ENCODE data around the gene FOXN3.

FOXN3 gene

GRCh38 chr14:89455412-89455811 lies 38.4 kb upstream of the FOXN3 start:
- peak overlapping the region; percentile 28 for H3K56ac ChIP-seq (ENCODE audit: low read length)
- no peaks in the 10 kb centered on the region for H3K79me2 ChIP-seq (ENCODE audit: control insufficient read depth, insufficient read depth, low read length)
- no peak overlapping the region for H2BK5ac ChIP-seq (ENCODE audit: low read length)
- no peak overlapping the region for H3K4me2 ChIP-seq (ENCODE audit: low read length)
- H3K4me3 ChIP-seq (ENCODE audit: low read length), result no peak overlapping the region
- no peak overlapping the region for H3K27ac ChIP-seq (ENCODE audit: low read depth, low read length)
- H2BK15ac ChIP-seq (replicated peaks; ENCODE audit: low read depth), result no peak overlapping the region
- no peak overlapping the region for H4K5ac ChIP-seq (ENCODE audit: low read length)
- H4K8ac ChIP-seq (ENCODE audit: low read depth, low read length), result no peak overlapping the region
- no peak overlapping the region for H2BK120ac ChIP-seq (ENCODE audit: low read depth, low read length)
- H3K4me1 ChIP-seq (ENCODE audit: control insufficient read depth, low read depth, low read length), result peaks cover 14% of the 10 kb centered on the region
- H3K18ac ChIP-seq (ENCODE audit: low read length), result no peak overlapping the region
- no peaks in the 10 kb centered on the region for H3K79me1 ChIP-seq (ENCODE audit: low read length)
- no peak for DNase-seq
- no peak overlapping the region for H3K9ac ChIP-seq (ENCODE audit: low read length)
- H3K36me3 ChIP-seq (ENCODE audit: control insufficient read depth, insufficient read depth, low read length), result no peaks in the 10 kb centered on the region
- H3K27me3 ChIP-seq (ENCODE audit: insufficient read depth, low read length, poor library complexity), result no peaks in the 10 kb centered on the region
- H3K4ac ChIP-seq (ENCODE audit: low read depth, low read length), result no peak overlapping the region
- no CpG with 5 or more reads among the region's 9 CpGs for WGBS (ENCODE audit: extremely low coverage, insufficient coverage, low lambda C conversion rate)
- H2AK5ac ChIP-seq (ENCODE audit: low read length), result peak overlapping the region; percentile 29
- H3K23ac ChIP-seq (ENCODE audit: low read length), result no peak overlapping the region

- H3K9ac ChIP-seq (ENCODE audit: low read length), result no peak overlapping the region
- DNase-seq, result no peak
- H3K27me3 ChIP-seq (ENCODE audit: insufficient read depth, low read length, poor library complexity), result no peaks in the 10 kb centered on the region
- H2BK5ac ChIP-seq (ENCODE audit: low read length), result no peak overlapping the region
- no peak overlapping the region for H3K4me2 ChIP-seq (ENCODE audit: low read length)
- H3K4me1 ChIP-seq (ENCODE audit: control insufficient read depth, low read depth, low read length), result peaks cover 13% of the 10 kb centered on the region
- H3K79me1 ChIP-seq (ENCODE audit: low read length), result no peaks in the 10 kb centered on the region
- no peak overlapping the region for H3K4ac ChIP-seq (ENCODE audit: low read depth, low read length)
- H2BK15ac ChIP-seq (replicated peaks; ENCODE audit: low read depth), result no peak overlapping the region
- no peak overlapping the region for H4K5ac ChIP-seq (ENCODE audit: low read length)
- no peak overlapping the region for H3K27ac ChIP-seq (ENCODE audit: low read depth, low read length)
- no peaks in the 10 kb centered on the region for H3K36me3 ChIP-seq (ENCODE audit: control insufficient read depth, insufficient read depth, low read length)
- no peak overlapping the region for H3K18ac ChIP-seq (ENCODE audit: low read length)
- H3K79me2 ChIP-seq (ENCODE audit: control insufficient read depth, insufficient read depth, low read length), result no peaks in the 10 kb centered on the region
- H2BK120ac ChIP-seq (ENCODE audit: low read depth, low read length), result no peak overlapping the region
- no CpG with 5 or more reads among the region's 10 CpGs for WGBS (ENCODE audit: extremely low coverage, insufficient coverage, low lambda C conversion rate)
- peak overlapping the region; percentile 28 for H3K56ac ChIP-seq (ENCODE audit: low read length)
- no peak overlapping the region for H4K8ac ChIP-seq (ENCODE audit: low read depth, low read length)
- H3K23ac ChIP-seq (ENCODE audit: low read length), result no peak overlapping the region
- peak overlapping the region; percentile 29 for H2AK5ac ChIP-seq (ENCODE audit: low read length)
- H3K4me3 ChIP-seq (ENCODE audit: low read length), result no peak overlapping the region
Measured at GRCh38 chr14:89454996-89455395, 38.0 kb upstream of the FOXN3 start.

- Histone ChIP-seq H2AK5ac (ENCODE audit: low read length) (no peak overlapping the region), H3K79me1 (ENCODE audit: low read length) (no peaks in the 10 kb centered on the region), H3K4me2 (ENCODE audit: low read length) (no peak overlapping the region), H3K4me3 (ENCODE audit: low read length) (no peak overlapping the region), H3K56ac (ENCODE audit: low read length) (no peak overlapping the region), H3K9ac (ENCODE audit: low read length) (no peak overlapping the region), H3K18ac (ENCODE audit: low read length) (no peak overlapping the region), H2BK15ac (replicated peaks; ENCODE audit: low read depth) (no peak overlapping the region), H3K79me2 (ENCODE audit: control insufficient read depth, insufficient read depth, low read length) (no peaks in the 10 kb centered on the region), H3K4me1 (ENCODE audit: control insufficient read depth, low read depth, low read length) (peaks cover 17% of the 10 kb centered on the region), H2BK5ac (ENCODE audit: low read length) (no peak overlapping the region), H3K27me3 (ENCODE audit: insufficient read depth, low read length, poor library complexity) (no peaks in the 10 kb centered on the region), H3K36me3 (ENCODE audit: control insufficient read depth, insufficient read depth, low read length) (no peaks in the 10 kb centered on the region), H4K8ac (ENCODE audit: low read depth, low read length) (no peak overlapping the region), H3K27ac (ENCODE audit: low read depth, low read length) (no peak overlapping the region), H3K4ac (ENCODE audit: low read depth, low read length) (no peak overlapping the region), H3K23ac (ENCODE audit: low read length) (no peak overlapping the region), H2BK120ac (ENCODE audit: low read depth, low read length) (no peak overlapping the region), H4K5ac (ENCODE audit: low read length) (no peak overlapping the region)
- no peak for DNase-seq
- no CpG with 5 or more reads among the region's 9 CpGs for WGBS (ENCODE audit: extremely low coverage, insufficient coverage, low lambda C conversion rate)
Measured at GRCh38 chr14:89452281-89452680, 35.2 kb upstream of the FOXN3 start.

- Histone ChIP-seq H3K9ac (ENCODE audit: low read length) (no peak overlapping the region), H2BK5ac (ENCODE audit: low read length) (no peak overlapping the region), H2BK15ac (replicated peaks; ENCODE audit: low read depth) (no peak overlapping the region), H3K27ac (ENCODE audit: low read depth, low read length) (no peak overlapping the region), H3K79me2 (ENCODE audit: control insufficient read depth, insufficient read depth, low read length) (no peaks in the 10 kb centered on the region), H3K4me1 (ENCODE audit: control insufficient read depth, low read depth, low read length) (peaks cover 17% of the 10 kb centered on the region), H2AK5ac (ENCODE audit: low read length) (no peak overlapping the region), H3K27me3 (ENCODE audit: insufficient read depth, low read length, poor library complexity) (no peaks in the 10 kb centered on the region), H3K79me1 (ENCODE audit: low read length) (no peaks in the 10 kb centered on the region), H3K18ac (ENCODE audit: low read length) (no peak overlapping the region), H3K23ac (ENCODE audit: low read length) (no peak overlapping the region), H3K4ac (ENCODE audit: low read depth, low read length) (no peak overlapping the region), H3K56ac (ENCODE audit: low read length) (no peak overlapping the region), H3K36me3 (ENCODE audit: control insufficient read depth, insufficient read depth, low read length) (no peaks in the 10 kb centered on the region), H4K8ac (ENCODE audit: low read depth, low read length) (no peak overlapping the region), H3K4me2 (ENCODE audit: low read length) (no peak overlapping the region), H2BK120ac (ENCODE audit: low read depth, low read length) (no peak overlapping the region), H3K4me3 (ENCODE audit: low read length) (no peak overlapping the region), H4K5ac (ENCODE audit: low read length) (no peak overlapping the region)
- no CpG with 5 or more reads among the region's 9 CpGs for WGBS (ENCODE audit: extremely low coverage, insufficient coverage, low lambda C conversion rate)
- no peak for DNase-seq
Measured at GRCh38 chr14:89451229-89451628, 34.2 kb upstream of the FOXN3 start.

- H3K4ac ChIP-seq (ENCODE audit: low read depth, low read length), result no peak overlapping the region
- H3K56ac ChIP-seq (ENCODE audit: low read length), result no peak overlapping the region
- no peak overlapping the region for H2BK15ac ChIP-seq (replicated peaks; ENCODE audit: low read depth)
- no peak overlapping the region for H2BK120ac ChIP-seq (ENCODE audit: low read depth, low read length)
- H2AK5ac ChIP-seq (ENCODE audit: low read length), result no peak overlapping the region
- peaks cover 11% of the 10 kb centered on the region for H3K4me1 ChIP-seq (ENCODE audit: control insufficient read depth, low read depth, low read length)
- no peak overlapping the region for H3K27ac ChIP-seq (ENCODE audit: low read depth, low read length)
- no peak overlapping the region for H4K5ac ChIP-seq (ENCODE audit: low read length)
- H3K27me3 ChIP-seq (ENCODE audit: insufficient read depth, low read length, poor library complexity), result no peaks in the 10 kb centered on the region
- no peaks in the 10 kb centered on the region for H3K79me2 ChIP-seq (ENCODE audit: control insufficient read depth, insufficient read depth, low read length)
- no peak overlapping the region for H2BK5ac ChIP-seq (ENCODE audit: low read length)
- peak overlapping the region; percentile 20 for H3K18ac ChIP-seq (ENCODE audit: low read length)
- H3K23ac ChIP-seq (ENCODE audit: low read length), result no peak overlapping the region
- no CpG with 5 or more reads among the region's 14 CpGs for WGBS (ENCODE audit: extremely low coverage, insufficient coverage, low lambda C conversion rate)
- peaks cover 1% of the 10 kb centered on the region for H3K79me1 ChIP-seq (ENCODE audit: low read length)
- no peak overlapping the region for H3K4me3 ChIP-seq (ENCODE audit: low read length)
- H3K36me3 ChIP-seq (ENCODE audit: control insufficient read depth, insufficient read depth, low read length), result no peaks in the 10 kb centered on the region
- H3K9ac ChIP-seq (ENCODE audit: low read length), result no peak overlapping the region
- H4K8ac ChIP-seq (ENCODE audit: low read depth, low read length), result no peak overlapping the region
- H3K4me2 ChIP-seq (ENCODE audit: low read length), result no peak overlapping the region
- no peak for DNase-seq
Measured at GRCh38 chr14:89447182-89447944, 30.3 kb upstream of the FOXN3 start.
